ENCODE data around the gene LRP1-AS.

LRP1-AS gene

GRCh38 chr12:57097554-57097835 is 49.9 kb downstream of the LRP1-AS start:
- TF ChIP-seq CTCF (conservative IDR thresholded peaks at IDR 0.05; ENCODE audit: low read depth): no peak
- CTCF ChIA-PET: interaction anchor here (0.6 kb wide), 1 partner anchor 79 kb away, joined by 3 read pairs; no protein-coding TSS in a partner anchor
- H3K27ac ChIP-seq: peak overlapping the region; percentile 100
- POLR2A ChIA-PET (ENCODE audit: low non-redundant PET): interaction anchor here (0.7 to 2.4 kb wide), 3 partner anchors 12 to 30 kb away, joined by 3 to 10 read pairs (median 4); partner anchors contain the start of gene STAT6
- no peak for DNase-seq (ENCODE audit: low spot score)

GRCh38 chr12:57096748-57097553 is 50.5 kb downstream of the LRP1-AS start:
- ChIA-PET CTCF (interaction anchor here (2.5 kb wide), 1 partner anchor 15 kb away, joined by 11 read pairs; the partner anchor contains the start of gene STAT6), POLR2A (ENCODE audit: low non-redundant PET) (interaction anchor here (0.6 to 2.4 kb wide), 5 partner anchors 8 to 15 kb away, joined by 3 to 10 read pairs (median 3); partner anchors contain the start of gene STAT6)
- peak overlapping the region; percentile 100 for H3K27ac ChIP-seq
- TF ChIP-seq CTCF (conservative IDR thresholded peaks at IDR 0.05; ENCODE audit: low read depth): no peak
- DNase-seq (ENCODE audit: low spot score): no peak

- peak overlapping the region; percentile 100 for H3K27ac ChIP-seq
- TF ChIP-seq CTCF (conservative IDR thresholded peaks at IDR 0.05; ENCODE audit: low read depth): no peak
- POLR2A ChIA-PET (ENCODE audit: low non-redundant PET): interaction anchor here (0.6 to 2.4 kb wide), 4 partner anchors 9 to 16 kb away, joined by 3 to 10 read pairs (median 3); partner anchors contain the start of gene STAT6
- DNase-seq (ENCODE audit: low spot score): peak; percentile 96
- CTCF ChIA-PET: interaction anchor here (2.5 kb wide), 1 partner anchor 16 kb away, joined by 11 read pairs; the partner anchor contains the start of gene STAT6
These were observed 51.3 kb downstream of the LRP1-AS start for GRCh38 chr12:57096099-57096572.

- DNase-seq (ENCODE audit: low spot score): no peak
- ChIA-PET POLR2A (ENCODE audit: low non-redundant PET) (interaction anchor here (1.4 to 2.4 kb wide), 2 partner anchors 9 to 16 kb away, joined by 3 to 10 read pairs; partner anchors contain the start of gene STAT6), CTCF (interaction anchor here (2.5 kb wide), 1 partner anchor 16 kb away, joined by 11 read pairs; the partner anchor contains the start of gene STAT6)
- peak overlapping the region; percentile 100 for H3K27ac ChIP-seq
- no peak for TF ChIP-seq CTCF (conservative IDR thresholded peaks at IDR 0.05; ENCODE audit: low read depth)
These were observed 52.0 kb downstream of the LRP1-AS start for GRCh38 chr12:57095440-57095839.
